ENCODE data around the gene MEGF11.

DNA sequence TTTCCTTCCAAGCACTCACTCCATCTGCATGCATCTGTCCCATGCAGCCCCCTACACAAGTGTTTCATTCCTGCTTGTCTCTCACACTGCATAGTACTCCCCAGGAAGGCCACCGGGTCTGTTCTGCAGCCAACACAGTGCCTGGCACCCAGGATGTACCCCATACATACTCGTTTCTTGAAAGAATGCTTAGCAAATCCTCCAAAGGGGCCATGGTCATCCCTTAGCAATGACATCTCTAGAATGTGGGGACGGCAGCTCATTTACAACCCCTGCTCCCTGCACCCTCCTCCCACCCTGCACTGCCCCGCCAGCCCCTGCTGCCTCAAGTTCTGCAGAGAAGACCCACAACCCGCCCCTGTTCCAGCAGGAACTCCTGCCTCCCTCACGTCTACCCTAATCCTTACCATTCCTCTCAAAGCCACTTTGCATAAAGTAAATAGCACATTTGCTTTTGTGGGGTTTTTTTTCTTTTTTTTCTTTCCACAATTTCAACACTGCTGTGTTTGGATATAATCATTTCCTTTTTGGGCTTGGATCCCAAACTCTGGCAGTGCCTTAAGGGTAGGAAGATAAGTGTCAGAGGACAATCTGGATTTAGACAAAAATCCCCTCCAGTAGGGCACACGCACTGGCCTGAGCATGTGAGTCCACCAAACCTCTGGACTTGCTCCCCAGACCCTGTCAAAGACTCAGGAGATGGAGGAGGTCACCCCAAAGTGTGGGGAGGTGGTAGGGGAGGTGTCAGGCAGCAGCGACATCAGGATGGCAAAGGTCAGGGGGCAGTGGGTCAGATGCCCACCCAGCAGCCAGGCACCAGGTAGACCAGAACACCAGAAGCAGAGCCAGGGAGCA lies 68.4 kb downstream of the MEGF11 start:
- TF ChIP-seq POLR2A (IDR thresholded peaks at IDR 0.05): no peak
- TF ChIP-seq, protein P1, sequence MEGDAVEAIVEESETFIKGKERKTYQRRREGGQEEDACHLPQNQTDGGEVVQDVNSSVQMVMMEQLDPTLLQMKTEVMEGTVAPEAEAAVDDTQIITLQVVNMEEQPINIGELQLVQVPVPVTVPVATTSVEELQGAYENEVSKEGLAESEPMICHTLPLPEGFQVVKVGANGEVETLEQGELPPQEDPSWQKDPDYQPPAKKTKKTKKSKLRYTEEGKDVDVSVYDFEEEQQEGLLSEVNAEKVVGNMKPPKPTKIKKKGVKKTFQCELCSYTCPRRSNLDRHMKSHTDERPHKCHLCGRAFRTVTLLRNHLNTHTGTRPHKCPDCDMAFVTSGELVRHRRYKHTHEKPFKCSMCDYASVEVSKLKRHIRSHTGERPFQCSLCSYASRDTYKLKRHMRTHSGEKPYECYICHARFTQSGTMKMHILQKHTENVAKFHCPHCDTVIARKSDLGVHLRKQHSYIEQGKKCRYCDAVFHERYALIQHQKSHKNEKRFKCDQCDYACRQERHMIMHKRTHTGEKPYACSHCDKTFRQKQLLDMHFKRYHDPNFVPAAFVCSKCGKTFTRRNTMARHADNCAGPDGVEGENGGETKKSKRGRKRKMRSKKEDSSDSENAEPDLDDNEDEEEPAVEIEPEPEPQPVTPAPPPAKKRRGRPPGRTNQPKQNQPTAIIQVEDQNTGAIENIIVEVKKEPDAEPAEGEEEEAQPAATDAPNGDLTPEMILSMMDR (IDR thresholded peaks at IDR 0.05): no peak
